Neuronal stem cell (in vitro differentiated cells): Measurements from ENCODE around the gene GZMM.

Experiments used
- DNase-seq: peaks from one replicate; pipeline ENCODE4 v3.0.0-alpha.2; 2013; ENCODE audit warnings: low spot score
- H2AFZ ChIP-seq: one replicate; pipeline ENCODE4 v1.6.1; 2013; ENCODE audit warnings: mild to moderate bottlenecking, low read length, inconsistent platforms
- H2AK5ac ChIP-seq: 2 replicates; pipeline ENCODE4 v1.6.1; 2013; ENCODE audit warnings: low read depth, mild to moderate bottlenecking, inconsistent platforms, low read length, moderate library complexity, mixed read lengths
- H2BK120ac ChIP-seq: 2 replicates; pipeline ENCODE4 v1.6.1; 2013; ENCODE audit warnings: low read depth, mild to moderate bottlenecking, inconsistent platforms, low read length, moderate library complexity, mixed read lengths
- H2BK12ac ChIP-seq: one replicate; pipeline ENCODE4 v1.6.1; 2013; ENCODE audit warnings: low read length, inconsistent platforms
- H2BK15ac ChIP-seq: 2 replicates; pipeline ENCODE4 v1.6.1; 2013; ENCODE audit warnings: mild to moderate bottlenecking, low read length, inconsistent platforms, mixed read lengths
- H2BK5ac ChIP-seq: one replicate; pipeline ENCODE4 v1.6.1; 2013; ENCODE audit warnings: inconsistent platforms, mild to moderate bottlenecking, low read length, moderate library complexity
- H3K14ac ChIP-seq: one replicate; pipeline ENCODE4 v1.6.1; 2013; ENCODE audit warnings: low read length, inconsistent platforms
- H3K18ac ChIP-seq: 2 replicates; pipeline ENCODE4 v1.6.1; 2013; ENCODE audit warnings: low read length, inconsistent platforms
- H3K23ac ChIP-seq: 2 replicates; pipeline ENCODE4 v1.6.1; 2013; ENCODE audit warnings: low read depth, mild to moderate bottlenecking, mixed read lengths, low read length, inconsistent platforms; ENCODE audit not compliant: poor library complexity
- H3K27ac ChIP-seq: replicated peaks from 3 replicates; pipeline ENCODE4 v1.5.1; 2013; ENCODE audit warnings: low read length, inconsistent platforms
- H3K27me3 ChIP-seq, 3 experiments: 2 replicates each; pipeline ENCODE4 v1.6.1; 2013; ENCODE audit warnings: low read length in 3 of 3, mild to moderate bottlenecking in 2 of 3, inconsistent platforms in 1 of 3, low read depth in 1 of 3, mixed read lengths in 1 of 3, moderate library complexity in 1 of 3; ENCODE audit not compliant: control insufficient read depth in 3 of 3, insufficient read depth in 3 of 3
- H3K36me3 ChIP-seq, 2 donors: replicated peaks in 1 of 2; 2 replicates each; pipeline ENCODE4 v1.6.1; 2013; ENCODE audit warnings: low read length in 2 of 2; ENCODE audit not compliant: control insufficient read depth in 2 of 2, insufficient read depth in 2 of 2
- H3K4ac ChIP-seq: 2 replicates; pipeline ENCODE4 v1.6.1; 2013; ENCODE audit warnings: inconsistent platforms, mild to moderate bottlenecking, low read length, moderate library complexity
- H3K4me1 ChIP-seq, 2 donors: 1 replicate in 1 of 2; 2 replicates in 1 of 2; pipeline ENCODE4 v1.6.1; 2013; ENCODE audit warnings: low read length in 2 of 2, low read depth in 1 of 2; ENCODE audit not compliant: control insufficient read depth in 2 of 2, insufficient read depth in 1 of 2
- H3K4me2 ChIP-seq: one replicate; pipeline ENCODE4 v1.6.1; 2013; ENCODE audit warnings: mild to moderate bottlenecking, low read length, inconsistent platforms; ENCODE audit not compliant: insufficient read depth, poor library complexity, severe bottlenecking
- H3K4me3 ChIP-seq, 2 donors: 2 replicates each; pipeline ENCODE4 v1.5.1; 2013; ENCODE audit warnings: low read length in 2 of 2, mild to moderate bottlenecking in 2 of 2, inconsistent platforms in 1 of 2, moderate library complexity in 1 of 2
- H3K79me1 ChIP-seq: one replicate; pipeline ENCODE4 v1.6.1; 2013; ENCODE audit warnings: low read depth, mild to moderate bottlenecking, inconsistent platforms, low read length, moderate library complexity
- H3K9ac ChIP-seq: one replicate; pipeline ENCODE4 v1.6.1; 2013; ENCODE audit warnings: mild to moderate bottlenecking, low read depth, low read length, inconsistent platforms; ENCODE audit not compliant: poor library complexity
- H3K9me3 ChIP-seq, 2 donors: replicated peaks in 1 of 2; 2 replicates each; pipeline versions ENCODE3 to v1.6.1; 2013; ENCODE audit warnings: low read length in 2 of 2, mild to moderate bottlenecking in 2 of 2, inconsistent platforms in 1 of 2, low read depth in 1 of 2, mixed read lengths in 1 of 2, moderate library complexity in 1 of 2; ENCODE audit not compliant: control insufficient read depth in 2 of 2, insufficient read depth in 1 of 2
- H4K8ac ChIP-seq: one replicate; pipeline ENCODE4 v1.6.1; 2013; ENCODE audit warnings: low read depth, mild to moderate bottlenecking, inconsistent platforms, low read length, moderate library complexity
- H4K91ac ChIP-seq: one replicate; pipeline ENCODE4 v1.6.1; 2013; ENCODE audit warnings: low read length, low read depth, mild to moderate bottlenecking, inconsistent platforms; ENCODE audit not compliant: poor library complexity
- WGBS, 2 donors: extraction: QIAGEN DNeasy Blood & Tissue Kit; methylation state at CpG; one replicate each; pipeline ENCODE4 v1.1.7; 2013; ENCODE audit warnings: missing lambda C conversion rate in 2 of 2, mixed read lengths in 1 of 2; ENCODE audit not compliant: insufficient read length in 2 of 2, insufficient replicate concordance in 1 of 2; ENCODE audit errors: extremely low coverage in 2 of 2; 5-methylcytosine and 5-hydroxymethylcytosine counted together

GZMM gene

GRCh38 chr19:591099-591958, 47.5 kb downstream of the GZMM start:
- Histone ChIP-seq H2BK5ac (peak overlapping the region; percentile 13), H3K9ac (no peak overlapping the region), H3K27me3 (peaks cover 26 to 75% (median 49%) of the 10 kb centered on the region in 3 experiments), H2AK5ac (no peak overlapping the region), H3K27ac (no peak overlapping the region), H3K14ac (peak overlapping the region; percentile 21), H3K9me3 (peaks cover 0 to 1% of the 10 kb centered on the region in 2 donors), H3K79me1 (peaks cover 6% of the 10 kb centered on the region), H4K91ac (no peak overlapping the region), H3K23ac (peak overlapping the region; percentile 91), H3K4me2 (no peak overlapping the region), H3K18ac (no peak overlapping the region), H3K4ac (no peak overlapping the region), H2BK12ac (no peak overlapping the region), H4K8ac (no peak overlapping the region), H3K36me3 (no peaks in the 10 kb centered on the region), H2BK15ac (no peak overlapping the region), H2AFZ (no peak overlapping the region), H2BK120ac (no peak overlapping the region), H3K4me1 (peaks cover 5% of the 10 kb centered on the region in 2 donors), H3K4me3 (peak overlapping the region in 1 of 2 donors; percentile 11)
- WGBS, 2 donors, result no CpG with 5 or more reads among the region's 75 CpGs
- DNase-seq, result peak; percentile 64

GRCh38 chr19:592101-592500, 48.2 kb downstream of the GZMM start:
- Histone ChIP-seq H2AK5ac (no peak overlapping the region), H2BK12ac (no peak overlapping the region), H3K14ac (peak overlapping the region; percentile 31), H2BK5ac (peak overlapping the region; percentile 53), H3K9me3 (peaks cover 0 to 1% of the 10 kb centered on the region in 2 donors), H3K4me1 (peaks cover 5% of the 10 kb centered on the region in 2 donors), H3K36me3 (no peaks in the 10 kb centered on the region), H2AFZ (no peak overlapping the region), H2BK120ac (no peak overlapping the region), H3K23ac (peak overlapping the region; percentile 89), H3K4ac (no peak overlapping the region), H3K27me3 (peaks cover 26 to 83% (median 49%) of the 10 kb centered on the region in 3 experiments), H3K4me2 (no peak overlapping the region), H2BK15ac (no peak overlapping the region), H3K9ac (no peak overlapping the region), H3K18ac (no peak overlapping the region), H4K8ac (no peak overlapping the region), H3K79me1 (peaks cover 6% of the 10 kb centered on the region), H3K4me3 (peak overlapping the region in 1 of 2 donors; percentile 54), H4K91ac (no peak overlapping the region), H3K27ac (no peak overlapping the region)
- no peak for DNase-seq
- no CpG with 5 or more reads among the region's 19 CpGs for WGBS, 2 donors

GRCh38 chr19:593055-593454, 49.2 kb downstream of the GZMM start:
- H4K8ac ChIP-seq, result no peak overlapping the region
- H2AK5ac ChIP-seq, result no peak overlapping the region
- H3K4me1 ChIP-seq, result peaks cover 5% of the 10 kb centered on the region in 2 donors
- no peak for DNase-seq
- no peak overlapping the region for H2BK15ac ChIP-seq
- no peaks in the 10 kb centered on the region for H3K36me3 ChIP-seq
- H2BK12ac ChIP-seq, result no peak overlapping the region
- no peak overlapping the region for H3K27ac ChIP-seq
- H4K91ac ChIP-seq, result no peak overlapping the region
- no CpG with 5 or more reads among the region's 18 CpGs for WGBS, 2 donors
- no peak overlapping the region for H3K4me2 ChIP-seq
- no peak overlapping the region for H3K4me3 ChIP-seq
- H2BK5ac ChIP-seq, result no peak overlapping the region
- peaks cover 26 to 84% (median 47%) of the 10 kb centered on the region in 3 experiments for H3K27me3 ChIP-seq
- no peak overlapping the region for H3K4ac ChIP-seq
- H3K14ac ChIP-seq, result peak overlapping the region; percentile 63
- H3K18ac ChIP-seq, result no peak overlapping the region
- peaks cover 0 to 1% of the 10 kb centered on the region in 2 donors for H3K9me3 ChIP-seq
- peak overlapping the region; percentile 65 for H3K23ac ChIP-seq
- peaks cover 6% of the 10 kb centered on the region for H3K79me1 ChIP-seq
- no peak overlapping the region for H3K9ac ChIP-seq
- H2AFZ ChIP-seq, result no peak overlapping the region
- H2BK120ac ChIP-seq, result no peak overlapping the region

GRCh38 chr19:593505-593904, 49.7 kb downstream of the GZMM start:
- Histone ChIP-seq H3K27me3 (peaks cover 24 to 79% (median 43%) of the 10 kb centered on the region in 3 experiments), H3K9me3 (peaks cover 0 to 1% of the 10 kb centered on the region in 2 donors), H3K4me2 (no peak overlapping the region), H3K79me1 (peaks cover 6% of the 10 kb centered on the region), H2BK120ac (no peak overlapping the region), H3K4me1 (peaks cover 2 to 5% of the 10 kb centered on the region in 2 donors), H3K9ac (no peak overlapping the region), H3K36me3 (no peaks in the 10 kb centered on the region), H3K4me3 (no peak overlapping the region), H2BK5ac (no peak overlapping the region), H3K4ac (no peak overlapping the region), H3K18ac (no peak overlapping the region), H2AFZ (no peak overlapping the region), H2BK15ac (no peak overlapping the region), H2AK5ac (no peak overlapping the region), H2BK12ac (no peak overlapping the region), H3K14ac (no peak overlapping the region), H4K8ac (no peak overlapping the region), H3K27ac (no peak overlapping the region), H3K23ac (no peak overlapping the region), H4K91ac (no peak overlapping the region)
- DNase-seq, result no peak
- WGBS, 2 donors, result no CpG with 5 or more reads among the region's 9 CpGs
